Common myeloid progenitor, CD34-positive (primary cell): ENCODE results near the gene PPP2R3A.
A peak's percentile ranks its signal among the peaks of the same experiment; 100 is the strongest.
"Not testable (repeated sequence)": the region's sequence is repeated elsewhere in the genome, so short reads cannot be mapped to it uniquely, and the experiment has no call there.

Experiments used
- CTCF ChIA-PET: fragments of 350-600 bp; sonication (Branson Sonifier 250); formaldehyde crosslinking; loops from one replicate; lab custom pipeline; 2021; ENCODE audit warnings: antibody characterized with exemption; lab: Charles Lee
- POLR2A ChIA-PET: fragments of 350-600 bp; sonication (Branson Sonifier 250); formaldehyde crosslinking; loops from one replicate; lab custom pipeline; 2021; ENCODE audit warnings: antibody characterized with exemption; lab: Charles Lee
- DNase-seq, 3 donors: peaks; one replicate each; pipeline versions ENCODE4 v3.0.0 to v3.0.0-alpha.2; 2013
- H3K27ac ChIP-seq, 2 experiments: 1 replicate in 1 of 2; 2 replicates in 1 of 2; pipeline ENCODE4 v1.7.0; 2013; ENCODE audit warnings: inconsistent platforms in 2 of 2, low read length in 2 of 2, mild to moderate bottlenecking in 2 of 2, low read depth in 1 of 2, moderate library complexity in 1 of 2; ENCODE audit not compliant: severe bottlenecking in 2 of 2, insufficient read depth in 1 of 2, poor library complexity in 1 of 2
- H3K27me3 ChIP-seq, 5 experiments: replicated peaks in 2 of 5; 1 replicate in 3 of 5; 2 replicates in 2 of 5; pipeline versions ENCODE4 v1.6.1 to v1.7.0; 2013; ENCODE audit warnings: low read length in 4 of 5, mild to moderate bottlenecking in 2 of 5, moderate library complexity in 2 of 5, inconsistent platforms in 1 of 5; ENCODE audit not compliant: insufficient read depth in 5 of 5, control insufficient read depth in 4 of 5
- H3K36me3 ChIP-seq, 4 experiments: 1 replicate in 2 of 4; 2 replicates in 2 of 4; pipeline versions ENCODE4 v1.6.1 to v1.7.0; 2013; ENCODE audit warnings: low read length in 3 of 4, control low read depth in 1 of 4, mild to moderate bottlenecking in 1 of 4; ENCODE audit not compliant: control insufficient read depth in 4 of 4, insufficient read depth in 4 of 4
- H3K4me1 ChIP-seq, 4 experiments: 1 replicate in 3 of 4; 2 replicates in 1 of 4; pipeline versions ENCODE4 v1.6.1 to v1.7.1; 2013; ENCODE audit warnings: low read length in 3 of 4, mild to moderate bottlenecking in 3 of 4, control low read depth in 1 of 4, inconsistent platforms in 1 of 4, moderate library complexity in 1 of 4; ENCODE audit not compliant: control insufficient read depth in 4 of 4, insufficient read depth in 4 of 4; ENCODE audit errors: control extremely low read depth in 1 of 4
- H3K4me3 ChIP-seq, 7 experiments: 1 replicate in 4 of 7; 2 replicates in 3 of 7; pipeline versions ENCODE4 v1.5.1 to v1.7.0; 2013; ENCODE audit warnings: mild to moderate bottlenecking in 7 of 7, low read length in 6 of 7, moderate library complexity in 6 of 7, inconsistent platforms in 2 of 7, low read depth in 2 of 7, control low read depth in 1 of 7; ENCODE audit not compliant: insufficient read depth in 4 of 7, control insufficient read depth in 1 of 7; ENCODE audit errors: extremely low read depth in 1 of 7
- H3K9me3 ChIP-seq, 5 experiments: 1 replicate in 4 of 5; 2 replicates in 1 of 5; pipeline versions ENCODE4 v1.6.1 to v1.7.1; 2013; ENCODE audit warnings: low read length in 4 of 5, mild to moderate bottlenecking in 2 of 5, inconsistent platforms in 1 of 5, low read depth in 1 of 5, moderate library complexity in 1 of 5; ENCODE audit not compliant: control insufficient read depth in 4 of 5, insufficient read depth in 2 of 5; ENCODE audit errors: control extremely low read depth in 1 of 5
- WGBS: methylation state at CpG from one replicate; pipeline ENCODE4 v1.1.5; 2013; ENCODE audit not compliant: insufficient coverage; 5-methylcytosine and 5-hydroxymethylcytosine counted together

Gene PPP2R3A

GRCh38 chr3:136163607-136164006 is 198.1 kb downstream of the PPP2R3A start:
- CTCF ChIA-PET = interaction anchor here (1.0 kb wide), 1 partner anchor 34 kb away, joined by 3 read pairs; no protein-coding TSS in a partner anchor
- POLR2A ChIA-PET, H3K9me3 ChIP-seq, H3K27ac ChIP-seq, H3K27me3 ChIP-seq, H3K36me3 ChIP-seq, H3K4me3 ChIP-seq: not testable (repeated sequence)
- H3K4me1 ChIP-seq = peaks cover 0 to 15% (median 5%) of the 10 kb centered on the region in 4 experiments
- DNase-seq = peak in 2 of 3 donors; percentile 48 to 56

DNA sequence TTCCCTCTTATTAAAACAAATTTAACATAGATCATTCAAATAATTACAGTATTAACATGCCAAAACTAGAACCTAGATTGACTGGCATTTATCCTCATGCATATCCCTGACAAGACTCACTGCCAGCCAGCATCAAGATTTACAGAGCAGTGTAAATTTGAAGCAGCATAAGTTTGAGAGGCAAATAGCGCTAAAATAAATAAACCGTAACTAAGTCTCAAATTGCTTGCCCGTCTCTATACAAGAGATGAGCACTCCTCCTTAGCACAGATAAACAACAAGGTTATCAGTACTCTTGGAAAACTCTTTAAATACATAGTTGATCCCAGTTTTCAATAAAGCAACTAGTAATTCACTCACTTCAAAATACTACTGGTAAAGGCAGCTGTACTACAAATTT is 201.0 kb downstream of the PPP2R3A start:
- CTCF ChIA-PET = no interaction called here
- POLR2A ChIA-PET = no interaction called here
- Histone ChIP-seq H3K27me3 (no peaks in the 10 kb centered on the region), H3K36me3 (no peaks in the 10 kb centered on the region), H3K4me1 (peaks cover 4 to 24% (median 14%) of the 10 kb centered on the region in 4 experiments), H3K4me3 (no peak overlapping the region), H3K27ac (no peak overlapping the region), H3K9me3 (no peaks in the 10 kb centered on the region)
- DNase-seq = peak in 1 of 3 donors; percentile 16
- 95% methylated on average over 3 of the region's 3 CpGs for WGBS

GRCh38 chr3:136168236-136168635 is 202.7 kb downstream of the PPP2R3A start:
- H3K27ac ChIP-seq, H3K4me3 ChIP-seq, H3K36me3 ChIP-seq, H3K27me3 ChIP-seq, DNase-seq, CTCF ChIA-PET, H3K9me3 ChIP-seq, POLR2A ChIA-PET: not testable (repeated sequence)
- peaks cover 4 to 39% (median 24%) of the 10 kb centered on the region in 4 experiments for H3K4me1 ChIP-seq
- 80% methylated on average over 1 of the region's 4 CpGs for WGBS

- Histone ChIP-seq H3K4me3 (peak overlapping the region in 2 of 7 experiments; percentile 3 to 53), H3K36me3 (no peaks in the 10 kb centered on the region), H3K27ac (peak overlapping the region; percentile 49 to 84), H3K27me3 (no peaks in the 10 kb centered on the region), H3K4me1 (peaks cover 4 to 24% (median 20%) of the 10 kb centered on the region in 4 experiments), H3K9me3 (no peaks in the 10 kb centered on the region)
- POLR2A ChIA-PET = no interaction called here
- DNase-seq = peak; percentile 38 to 79 (median 63)
- WGBS = no CpG with 5 or more reads among the region's 1 CpG
- CTCF ChIA-PET = interaction anchor here (0.6 to 1.4 kb wide), 5 partner anchors 12 to 22 kb away, joined by 3 to 5 read pairs (median 3); no protein-coding TSS in a partner anchor
These were observed 205.6 kb downstream of the PPP2R3A start for GRCh38 chr3:136171097-136171542.

DNA sequence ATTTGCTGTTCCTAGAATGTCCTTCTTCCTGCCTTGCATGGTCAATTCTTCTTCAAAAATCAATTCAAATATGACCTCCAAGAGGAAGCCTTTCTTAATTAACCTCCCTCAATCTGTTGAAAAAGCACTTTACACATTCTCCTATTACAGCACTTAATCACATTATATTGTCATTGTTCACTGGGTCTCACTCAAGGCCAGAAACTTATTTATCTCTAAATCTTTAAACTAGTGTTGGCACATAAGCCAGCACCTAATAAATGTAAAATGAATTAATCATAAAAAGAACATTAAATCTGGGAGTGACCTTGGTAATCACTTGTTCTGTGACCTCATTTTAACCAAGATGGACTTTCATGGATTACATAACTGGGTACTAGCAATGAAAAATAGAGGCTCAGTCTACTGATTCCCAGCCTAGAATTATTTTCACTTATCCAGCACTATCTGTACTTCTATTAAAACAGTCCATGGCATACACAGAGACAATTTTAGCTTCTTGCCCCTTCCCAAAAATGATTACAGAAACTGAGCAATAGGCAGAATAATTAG is 208.5 kb downstream of the PPP2R3A start:
- Histone ChIP-seq H3K27me3 (no peaks in the 10 kb centered on the region), H3K27ac (peak overlapping the region in 1 of 2 experiments; percentile 27), H3K36me3 (no peaks in the 10 kb centered on the region), H3K4me1 (peaks cover 4 to 24% (median 20%) of the 10 kb centered on the region in 4 experiments), H3K9me3 (no peaks in the 10 kb centered on the region), H3K4me3 (no peak overlapping the region)
- ChIA-PET CTCF (no interaction called here), POLR2A (no interaction called here)
- DNase-seq = no peak

GRCh38 chr3:136177876-136178275 is 212.3 kb downstream of the PPP2R3A start:
- ChIA-PET POLR2A (no interaction called here), CTCF (interaction anchor here (1.0 to 2.2 kb wide), 2 partner anchors 11 to 13 kb away, joined by 3 to 8 read pairs; no protein-coding TSS in a partner anchor)
- H3K4me1 ChIP-seq = peaks cover 0 to 9% (median 5%) of the 10 kb centered on the region in 4 experiments
- peaks cover 0 to 3% (median 0%) of the 10 kb centered on the region in 4 experiments for H3K36me3 ChIP-seq
- H3K4me3 ChIP-seq = no peak overlapping the region
- no CpG with 5 or more reads among the region's 4 CpGs for WGBS
- peak overlapping the region in 1 of 2 experiments; percentile 15 for H3K27ac ChIP-seq
- H3K27me3 ChIP-seq = no peaks in the 10 kb centered on the region
- H3K9me3 ChIP-seq = no peaks in the 10 kb centered on the region
- DNase-seq = no peak

GRCh38 chr3:136181741-136182140 is 216.2 kb downstream of the PPP2R3A start:
- Histone ChIP-seq H3K4me1 (peaks cover 7 to 17% (median 10%) of the 10 kb centered on the region in 4 experiments), H3K4me3 (no peak overlapping the region)
- CTCF ChIA-PET = interaction anchor here (1.2 kb wide), 1 partner anchor 571 kb away, joined by 5 read pairs; the partner anchor contains the start of gene STAG1

More at GRCh38 chr3:136181741-136182140, 216.2 kb downstream of the PPP2R3A start:
- 100% methylated on average over 5 of the region's 8 CpGs for WGBS
- no peak for DNase-seq
- POLR2A ChIA-PET = interaction anchor here (1.9 kb wide), 1 partner anchor 14 kb away, joined by 5 read pairs; the partner anchor contains the start of gene MSL2
- H3K27me3 ChIP-seq = no peaks in the 10 kb centered on the region
- peaks cover 0 to 3% (median 0%) of the 10 kb centered on the region in 4 experiments for H3K36me3 ChIP-seq
- no peak overlapping the region for H3K27ac ChIP-seq
- H3K9me3 ChIP-seq = no peaks in the 10 kb centered on the region
